ENCODE measurements around the gene SLCO2A1.

SLCO2A1 gene

GRCh38 chr3:133938770-133939462 lies 90.8 kb downstream of the SLCO2A1 start:
- H3K9me3 Mint-ChIP-seq = no peaks in the 10 kb centered on the region
- no peak overlapping the region for H3K4me3 Mint-ChIP-seq
- DNase-seq = peak; percentile 11
- H3K4me1 Mint-ChIP-seq (ENCODE audit: low read depth) = peaks cover 6% of the 10 kb centered on the region
- H3K27ac Mint-ChIP-seq = no peak overlapping the region
- no peaks in the 10 kb centered on the region for H3K36me3 Mint-ChIP-seq (ENCODE audit: low read depth)
- H3K27me3 Mint-ChIP-seq = peaks cover 5% of the 10 kb centered on the region

GRCh38 chr3:133937756-133938601 lies 91.7 kb downstream of the SLCO2A1 start:
- Mint-ChIP-seq H3K27me3 (peaks cover 5% of the 10 kb centered on the region), H3K4me3 (no peak overlapping the region), H3K27ac (no peak overlapping the region), H3K4me1 (ENCODE audit: low read depth) (peaks cover 6% of the 10 kb centered on the region), H3K36me3 (ENCODE audit: low read depth) (no peaks in the 10 kb centered on the region), H3K9me3 (no peaks in the 10 kb centered on the region)
- DNase-seq = peak; percentile 14

- H3K36me3 Mint-ChIP-seq (ENCODE audit: low read depth) = no peaks in the 10 kb centered on the region
- no peak for DNase-seq
- H3K4me3 Mint-ChIP-seq = no peak overlapping the region
- H3K27ac Mint-ChIP-seq = no peak overlapping the region
- H3K4me1 Mint-ChIP-seq (ENCODE audit: low read depth) = peaks cover under 1% of the 10 kb centered on the region
- H3K9me3 Mint-ChIP-seq = no peaks in the 10 kb centered on the region
- H3K27me3 Mint-ChIP-seq = peaks cover under 1% of the 10 kb centered on the region
These were observed 92.6 kb downstream of the SLCO2A1 start for GRCh38 chr3:133937061-133937686.

GRCh38 chr3:133935843-133936769 lies 93.6 kb downstream of the SLCO2A1 start:
- Mint-ChIP-seq H3K27ac (no peak overlapping the region), H3K36me3 (ENCODE audit: low read depth) (no peaks in the 10 kb centered on the region), H3K4me1 (ENCODE audit: low read depth) (no peaks in the 10 kb centered on the region), H3K4me3 (no peak overlapping the region), H3K9me3 (no peaks in the 10 kb centered on the region), H3K27me3 (no peaks in the 10 kb centered on the region)
- no peak for DNase-seq

GRCh38 chr3:133934996-133935842 lies 94.5 kb downstream of the SLCO2A1 start:
- H3K4me3 Mint-ChIP-seq = no peak overlapping the region
- no peaks in the 10 kb centered on the region for H3K27me3 Mint-ChIP-seq
- no peaks in the 10 kb centered on the region for H3K9me3 Mint-ChIP-seq
- no peak overlapping the region for H3K27ac Mint-ChIP-seq
- no peaks in the 10 kb centered on the region for H3K36me3 Mint-ChIP-seq (ENCODE audit: low read depth)
- DNase-seq = no peak
- H3K4me1 Mint-ChIP-seq (ENCODE audit: low read depth) = no peaks in the 10 kb centered on the region

- no peak for DNase-seq
- H3K4me3 Mint-ChIP-seq = no peak overlapping the region
- H3K27ac Mint-ChIP-seq = no peak overlapping the region
- H3K4me1 Mint-ChIP-seq (ENCODE audit: low read depth) = no peaks in the 10 kb centered on the region
- H3K27me3 Mint-ChIP-seq = peaks cover under 1% of the 10 kb centered on the region
- H3K36me3 Mint-ChIP-seq (ENCODE audit: low read depth) = no peaks in the 10 kb centered on the region
- H3K9me3 Mint-ChIP-seq = no peaks in the 10 kb centered on the region
These were observed 95.4 kb downstream of the SLCO2A1 start for GRCh38 chr3:133934073-133934970.

- Mint-ChIP-seq H3K36me3 (ENCODE audit: low read depth) (no peaks in the 10 kb centered on the region), H3K9me3 (no peaks in the 10 kb centered on the region), H3K4me1 (ENCODE audit: low read depth) (no peaks in the 10 kb centered on the region), H3K27me3 (peaks cover 8% of the 10 kb centered on the region), H3K27ac (no peak overlapping the region), H3K4me3 (no peak overlapping the region)
- DNase-seq = no peak
These were observed 96.4 kb downstream of the SLCO2A1 start for GRCh38 chr3:133933097-133934024.

- no peak overlapping the region for H3K27ac Mint-ChIP-seq
- no peak for DNase-seq
- H3K36me3 Mint-ChIP-seq (ENCODE audit: low read depth) = no peaks in the 10 kb centered on the region
These were observed 97.7 kb downstream of the SLCO2A1 start for GRCh38 chr3:133932009-133932408.

GRCh38 chr3:133931084-133931483 lies 98.6 kb downstream of the SLCO2A1 start:
- DNase-seq = no peak
- Mint-ChIP-seq H3K36me3 (ENCODE audit: low read depth) (no peaks in the 10 kb centered on the region), H3K4me3 (no peak overlapping the region), H3K27me3 (peaks cover 24% of the 10 kb centered on the region), H3K9me3 (no peaks in the 10 kb centered on the region), H3K4me1 (ENCODE audit: low read depth) (peaks cover 6% of the 10 kb centered on the region), H3K27ac (no peak overlapping the region)

More at GRCh38 chr3:133932009-133932408, 97.7 kb downstream of the SLCO2A1 start:
- Mint-ChIP-seq H3K4me1 (ENCODE audit: low read depth) (peaks cover 6% of the 10 kb centered on the region), H3K4me3 (no peak overlapping the region), H3K27me3 (peaks cover 15% of the 10 kb centered on the region), H3K9me3 (no peaks in the 10 kb centered on the region)

- peaks cover 6% of the 10 kb centered on the region for H3K4me1 Mint-ChIP-seq (ENCODE audit: low read depth)
- no peaks in the 10 kb centered on the region for H3K36me3 Mint-ChIP-seq (ENCODE audit: low read depth)
- H3K9me3 Mint-ChIP-seq = no peaks in the 10 kb centered on the region
- H3K27me3 Mint-ChIP-seq = peaks cover 24% of the 10 kb centered on the region
- no peak overlapping the region for H3K4me3 Mint-ChIP-seq
- no peak for DNase-seq
- H3K27ac Mint-ChIP-seq = no peak overlapping the region
These were observed 99.3 kb downstream of the SLCO2A1 start for GRCh38 chr3:133930341-133930933.

GRCh38 chr3:133928903-133929607 lies 100.7 kb downstream of the SLCO2A1 start:
- Mint-ChIP-seq H3K4me1 (ENCODE audit: low read depth) (peaks cover 6% of the 10 kb centered on the region), H3K27ac (no peak overlapping the region), H3K9me3 (no peaks in the 10 kb centered on the region), H3K36me3 (ENCODE audit: low read depth) (no peaks in the 10 kb centered on the region), H3K27me3 (peaks cover 26% of the 10 kb centered on the region), H3K4me3 (no peak overlapping the region)
- DNase-seq = no peak
